GM19043 (cell line): ENCODE data around the gene SHC1.
"Not testable (repeated sequence)": the region's sequence is repeated elsewhere in the genome, so short reads cannot be mapped to it uniquely, and the experiment has no call there.

ENCODE experiments used
- ATAC-seq: cut with Tn5 transposase; IDR thresholded peaks from one replicate; pipeline ENCODE4 v1.9.1; 2021; ENCODE audit warnings: low read depth; ENCODE audit not compliant: unreplicated experiment

SHC1 gene

DNA sequence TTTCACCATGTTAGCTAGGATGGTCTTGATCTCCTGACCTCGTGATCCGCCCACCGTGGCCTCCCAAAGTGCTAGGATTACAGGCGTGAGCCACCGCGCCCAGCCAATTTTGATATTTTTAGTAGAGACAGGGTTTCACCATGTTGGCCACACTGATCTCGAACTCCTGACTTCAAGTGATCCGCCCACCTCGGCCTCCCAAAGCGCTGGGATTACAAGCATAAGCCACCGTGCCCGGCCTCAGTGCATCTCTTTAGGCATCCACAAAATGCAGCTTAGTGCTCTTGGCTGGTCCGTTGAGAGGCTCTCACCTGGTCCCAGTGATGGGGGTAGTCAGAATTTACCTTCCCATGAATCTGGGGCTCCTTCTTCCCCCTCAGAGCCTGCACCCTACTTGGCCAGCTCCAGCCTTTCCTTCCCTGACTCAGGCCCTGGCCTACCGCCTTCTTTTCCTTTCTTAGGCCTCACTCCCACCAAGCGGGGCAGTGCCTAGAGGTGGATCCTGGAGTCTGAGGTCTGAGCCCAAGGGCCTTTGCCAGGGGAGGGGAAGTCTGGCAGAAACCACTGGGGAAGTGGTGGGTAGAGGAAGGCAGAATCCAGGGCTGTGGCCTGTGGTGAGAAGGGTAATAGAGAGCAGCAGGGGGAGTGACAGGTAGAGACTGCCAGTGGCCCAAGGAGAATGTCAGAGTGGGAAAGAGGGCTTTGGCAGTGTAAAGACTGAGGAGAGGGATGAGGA is 26.6 kb upstream of the SHC1 start:
- ATAC-seq: no peak

- ATAC-seq: not testable (repeated sequence)
Measured at GRCh38 chr1:154995301-154995983, 24.9 kb upstream of the SHC1 start.

DNA sequence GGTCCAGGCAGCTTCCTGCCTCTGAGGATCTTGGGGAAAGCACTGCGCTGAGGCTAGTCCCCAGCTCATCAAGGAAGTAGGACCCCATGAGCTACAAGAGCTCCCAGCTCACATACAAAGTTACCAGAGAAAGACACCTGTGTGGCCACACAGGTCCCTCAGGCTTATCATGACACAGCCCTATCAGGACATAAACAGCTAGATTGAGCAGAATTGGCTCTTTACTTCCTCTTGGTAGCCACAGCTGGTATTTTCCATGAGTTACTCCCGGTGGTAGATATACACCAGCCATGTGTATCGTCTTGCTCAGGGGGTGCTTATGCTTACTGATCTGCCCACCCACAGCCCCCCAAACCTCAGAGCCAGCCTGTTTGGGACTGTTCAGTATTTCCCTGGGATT is 24.0 kb upstream of the SHC1 start:
- no peak for ATAC-seq

GRCh38 chr1:154994269-154994587 is 23.7 kb upstream of the SHC1 start:
- ATAC-seq: no peak

- no peak for ATAC-seq
Measured at GRCh38 chr1:154993572-154994268, 23.2 kb upstream of the SHC1 start, which contains the start of gene LENEP. TSS of gene LENEP (plus strand) at chr1:154993586. CDS start at chr1:154993608, 22 bp downstream.

GRCh38 chr1:154992721-154993571 is 22.4 kb upstream of the SHC1 start:
- no peak for ATAC-seq

- no peak for ATAC-seq
Measured at GRCh38 chr1:154990276-154990675, 19.7 kb upstream of the SHC1 start.

GRCh38 chr1:154989195-154989860 is 18.8 kb upstream of the SHC1 start:
- ATAC-seq: no peak

DNA sequence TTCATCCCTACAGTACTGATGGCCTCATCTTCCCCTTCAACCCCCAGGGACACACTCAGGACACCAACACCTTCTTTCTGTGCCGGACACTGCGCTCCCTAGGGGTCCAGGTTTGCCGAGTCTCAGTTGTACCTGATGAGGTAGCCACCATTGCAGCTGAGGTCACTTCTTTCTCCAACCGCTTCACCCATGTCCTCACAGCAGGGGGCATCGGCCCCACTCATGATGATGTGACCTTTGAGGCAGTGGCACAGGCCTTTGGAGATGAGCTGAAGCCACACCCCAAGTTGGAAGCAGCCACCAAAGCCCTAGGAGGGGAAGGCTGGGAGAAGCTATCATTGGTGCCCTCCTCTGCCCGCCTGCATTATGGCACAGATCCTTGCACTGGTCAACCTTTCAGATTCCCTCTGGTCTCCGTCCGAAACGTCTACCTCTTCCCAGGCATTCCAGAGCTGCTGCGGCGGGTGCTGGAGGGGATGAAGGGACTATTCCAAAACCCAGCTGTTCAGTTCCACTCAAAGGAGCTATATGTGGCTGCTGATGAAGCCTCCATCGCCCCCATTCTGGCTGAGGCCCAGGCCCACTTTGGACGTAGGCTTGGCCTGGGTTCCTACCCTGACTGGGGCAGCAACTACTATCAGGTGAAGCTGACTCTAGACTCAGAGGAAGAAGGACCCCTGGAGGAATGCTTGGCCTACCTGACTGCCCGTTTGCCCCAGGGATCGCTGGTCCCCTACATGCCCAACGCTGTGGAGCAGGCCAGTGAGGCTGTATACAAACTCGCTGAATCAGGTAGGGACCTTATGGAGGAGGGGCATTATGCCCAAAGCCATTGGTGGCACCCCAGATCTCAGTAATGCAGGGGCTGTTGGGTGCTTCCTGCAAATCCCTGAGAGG is 17.8 kb upstream of the SHC1 start:
- ATAC-seq: no peak

GRCh38 chr1:154987326-154987725 is 16.8 kb upstream of the SHC1 start:
- ATAC-seq: no peak

DNA sequence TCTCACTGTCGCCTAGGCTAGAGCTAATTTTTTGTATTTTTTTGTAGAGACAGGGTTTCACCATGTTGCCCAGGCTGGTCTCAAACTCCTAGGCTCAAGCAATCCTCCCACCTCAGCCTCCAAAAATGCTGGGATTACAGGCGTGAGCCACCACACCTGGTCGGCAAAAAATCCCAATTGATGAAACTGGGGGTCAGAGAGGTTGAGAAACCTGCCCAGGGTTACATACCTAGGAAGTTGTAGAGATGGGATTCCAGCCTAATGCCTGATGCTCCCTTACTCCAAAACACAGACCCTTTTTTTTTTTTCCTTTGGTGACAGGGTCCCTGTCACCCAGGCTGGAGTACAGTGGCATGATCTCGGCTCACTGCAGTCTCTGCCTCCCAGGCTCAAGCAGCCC is 16.2 kb upstream of the SHC1 start:
- not testable (repeated sequence) for ATAC-seq

DNA sequence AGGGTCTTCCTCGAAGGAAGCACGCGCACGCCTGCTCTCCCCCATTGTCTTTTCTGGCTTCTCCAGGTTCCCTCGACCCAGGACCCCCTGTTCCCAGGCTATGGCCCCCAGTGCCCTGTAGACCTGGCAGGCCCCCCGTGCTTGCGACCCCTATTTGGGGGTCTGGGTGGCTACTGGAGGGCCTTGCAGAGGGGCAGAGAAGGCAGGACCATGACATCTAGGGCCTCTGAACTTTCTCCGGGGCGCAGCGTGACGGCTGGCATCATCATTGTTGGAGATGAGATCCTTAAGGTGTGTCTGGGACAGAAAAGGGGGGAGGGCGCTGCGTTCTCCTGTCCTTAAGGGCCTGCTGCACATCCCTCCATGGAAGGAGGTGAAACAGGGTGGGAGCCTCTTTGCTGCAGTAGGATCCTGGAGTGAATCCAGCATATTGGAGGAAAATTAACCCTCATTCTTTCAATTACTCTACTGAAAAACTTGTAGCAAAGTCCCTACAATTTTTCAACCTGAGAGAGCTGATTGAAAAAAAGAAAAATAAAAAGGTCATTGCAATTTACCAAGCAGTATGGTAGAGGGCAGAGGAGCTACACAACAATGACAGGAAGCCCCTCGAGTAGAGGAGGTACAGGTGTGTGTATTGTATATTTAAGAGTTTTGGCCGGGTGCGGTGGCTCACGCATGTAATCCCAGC is 13.4 kb upstream of the SHC1 start:
- no peak for ATAC-seq

- peak; percentile 98 for ATAC-seq
Measured at GRCh38 chr1:154982897-154983648, 12.5 kb upstream of the SHC1 start, which contains the start of gene FLAD1. TSS of gene FLAD1 (plus strand) at chr1:154983344. CDS start at chr1:154983695, 351 bp downstream.

GRCh38 chr1:154982341-154982740 is 11.8 kb upstream of the SHC1 start:
- ATAC-seq: no peak

DNA sequence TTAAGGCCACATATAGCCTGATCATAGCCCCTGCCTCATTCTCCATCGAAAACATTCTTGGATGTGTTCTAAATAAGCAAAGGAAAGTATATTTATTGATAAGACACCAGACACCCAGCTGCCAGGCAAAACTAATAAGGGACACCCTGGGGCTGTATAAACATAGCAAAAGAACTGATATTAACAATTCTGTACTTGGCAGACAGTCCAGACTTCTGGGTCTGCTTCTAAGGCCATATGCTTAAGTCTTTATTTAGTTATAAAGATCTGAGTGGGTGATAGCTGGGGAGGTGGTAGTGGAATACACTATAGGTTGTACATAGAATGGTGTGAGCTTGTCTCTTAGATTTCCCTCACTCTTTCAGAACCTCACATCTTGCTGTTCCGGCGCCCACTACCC is 7.8 kb upstream of the SHC1 start:
- no peak for ATAC-seq

- ATAC-seq: not testable (repeated sequence)
Measured at GRCh38 chr1:154977762-154978161, 7.2 kb upstream of the SHC1 start.

GRCh38 chr1:154975409-154976059 is 5.0 kb upstream of the SHC1 start:
- ATAC-seq: no peak
